Brain microvascular endothelial cell (primary cell): ENCODE data around the gene TNIK.
"Not testable (repeated sequence)": the region's sequence is repeated elsewhere in the genome, so short reads cannot be mapped to it uniquely, and the experiment has no call there.

ENCODE experiments used
- DNase-seq: peaks from one replicate; pipeline ENCODE4 v3.0.0-alpha.2; 2020
- H3K27ac ChIP-seq: fragments of 250-450 bp; sonication (Bioruptor Pico); 2 replicates; pipeline ENCODE4 v1.5.1; 2020; ENCODE audit warnings: mild to moderate bottlenecking, moderate library complexity
- H3K27me3 ChIP-seq: fragments of 250-450 bp; sonication (Bioruptor Pico); replicated peaks from 2 replicates; pipeline ENCODE4 v1.5.1; 2020; ENCODE audit warnings: mild to moderate bottlenecking
- H3K36me3 ChIP-seq: fragments of 250-450 bp; sonication (Bioruptor Pico); replicated peaks from 2 replicates; pipeline ENCODE4 v1.5.1; 2020; ENCODE audit warnings: mild to moderate bottlenecking
- H3K4me3 ChIP-seq: 2 replicates; pipeline ENCODE4 v1.5.1; 2011; ENCODE audit warnings: low read depth, mild to moderate bottlenecking, control low read depth, low read length, moderate library complexity
- CTCF ChIP-seq: IDR thresholded peaks from 2 replicates; pipeline ENCODE4 v1.5.1; 2011; ENCODE audit warnings: low read depth, mild to moderate bottlenecking, moderate library complexity, low read length, control low read depth, inconsistent platforms; ENCODE audit errors: missing control alignments
- in situ Hi-C: cut with HindIII; loops from 2 replicates; pipeline ENCODE4 v1.10.0; 2017; ENCODE audit warnings: low sequenced_read_pairs, low pct_ligation_motif_present

Gene TNIK

GRCh38 chr3:171242170-171242569, 218.0 kb downstream of the TNIK start:
- no peak overlapping the region for H3K27ac ChIP-seq
- no peaks in the 10 kb centered on the region for H3K27me3 ChIP-seq
- no peak for DNase-seq
- in situ Hi-C loops = no loop called here
- no peak overlapping the region for H3K4me3 ChIP-seq
- TF ChIP-seq CTCF = no peak
- H3K36me3 ChIP-seq = no peaks in the 10 kb centered on the region

- DNase-seq, H3K4me3 ChIP-seq, in situ Hi-C loops, H3K27ac ChIP-seq, H3K36me3 ChIP-seq, H3K27me3 ChIP-seq: not testable (repeated sequence)
These were observed 218.6 kb downstream of the TNIK start for GRCh38 chr3:171241655-171242054.

GRCh38 chr3:171240504-171240835, 219.7 kb downstream of the TNIK start:
- DNase-seq = no peak
- Histone ChIP-seq H3K27me3 (no peaks in the 10 kb centered on the region), H3K27ac (no peak overlapping the region), H3K36me3 (no peaks in the 10 kb centered on the region), H3K4me3 (no peak overlapping the region)
- no peak for TF ChIP-seq CTCF
- in situ Hi-C loops = no loop called here

- no peak overlapping the region for H3K4me3 ChIP-seq
- no peaks in the 10 kb centered on the region for H3K27me3 ChIP-seq
- in situ Hi-C loops = no loop called here
- H3K36me3 ChIP-seq = no peaks in the 10 kb centered on the region
- no peak for DNase-seq
- H3K27ac ChIP-seq = no peak overlapping the region
- no peak for TF ChIP-seq CTCF
These were observed 220.3 kb downstream of the TNIK start for GRCh38 chr3:171239757-171240503.

- Histone ChIP-seq H3K4me3 (no peak overlapping the region), H3K36me3 (no peaks in the 10 kb centered on the region), H3K27me3 (no peaks in the 10 kb centered on the region), H3K27ac (no peak overlapping the region)
- no peak for TF ChIP-seq CTCF
- no peak for DNase-seq
- in situ Hi-C loops = no loop called here
These were observed 223.2 kb downstream of the TNIK start for GRCh38 chr3:171237009-171237385.

GRCh38 chr3:171236265-171237008, 223.8 kb downstream of the TNIK start:
- no peak for TF ChIP-seq CTCF
- Histone ChIP-seq H3K4me3 (no peak overlapping the region), H3K36me3 (no peaks in the 10 kb centered on the region), H3K27ac (no peak overlapping the region), H3K27me3 (no peaks in the 10 kb centered on the region)
- DNase-seq = no peak
- in situ Hi-C loops = no loop called here
